NCI-H1092 (cell line): ENCODE results near the gene AFG1L.
"Not testable (repeated sequence)": the region's sequence is repeated elsewhere in the genome, so short reads cannot be mapped to it uniquely, and the experiment has no call there.

Source experiments
- DNase-seq: peaks from one replicate; lab custom pipeline; 2025; lab: John Stamatoyannopoulos, UW

Gene AFG1L

DNA sequence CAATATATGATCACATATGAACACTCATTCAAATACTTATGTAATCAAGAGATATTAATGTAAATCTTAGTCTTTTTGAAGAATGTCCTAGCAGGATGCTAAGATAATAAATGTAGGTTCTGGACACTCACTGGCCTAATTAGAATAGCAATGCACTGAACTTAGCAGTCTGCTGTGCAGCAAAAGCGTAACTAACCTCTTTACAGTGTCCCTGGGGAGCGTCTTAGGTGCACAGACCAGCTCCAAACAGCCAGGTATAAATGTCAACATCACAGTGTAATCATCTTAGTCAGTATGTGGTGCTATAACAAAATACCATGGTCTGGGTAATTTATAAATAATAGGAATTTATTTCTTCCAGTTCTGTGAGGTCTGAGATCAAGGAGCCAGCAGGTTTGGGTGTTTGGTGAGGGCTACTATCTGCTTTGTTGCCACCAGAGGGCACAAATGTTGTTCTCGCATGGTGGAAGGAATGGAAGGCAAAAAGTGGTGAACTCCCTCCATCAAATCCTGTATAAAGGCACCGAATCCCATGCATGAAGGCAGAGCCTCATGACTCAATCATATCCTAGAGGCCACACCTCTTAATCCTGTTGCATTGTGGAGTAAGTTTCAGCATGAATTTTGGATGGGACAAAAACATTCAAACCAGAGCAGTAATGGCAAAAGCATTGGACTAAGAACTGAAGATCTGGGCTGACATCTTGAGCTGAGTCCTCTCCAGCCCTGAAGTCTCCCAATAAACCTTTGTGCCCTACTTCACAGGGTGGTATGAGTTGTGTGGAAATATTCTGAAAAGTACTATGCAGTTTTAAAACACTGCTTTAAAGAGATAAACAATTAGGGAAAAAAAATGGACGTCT lies 224.1 kb downstream of the AFG1L start:
- DNase-seq: no peak

DNA sequence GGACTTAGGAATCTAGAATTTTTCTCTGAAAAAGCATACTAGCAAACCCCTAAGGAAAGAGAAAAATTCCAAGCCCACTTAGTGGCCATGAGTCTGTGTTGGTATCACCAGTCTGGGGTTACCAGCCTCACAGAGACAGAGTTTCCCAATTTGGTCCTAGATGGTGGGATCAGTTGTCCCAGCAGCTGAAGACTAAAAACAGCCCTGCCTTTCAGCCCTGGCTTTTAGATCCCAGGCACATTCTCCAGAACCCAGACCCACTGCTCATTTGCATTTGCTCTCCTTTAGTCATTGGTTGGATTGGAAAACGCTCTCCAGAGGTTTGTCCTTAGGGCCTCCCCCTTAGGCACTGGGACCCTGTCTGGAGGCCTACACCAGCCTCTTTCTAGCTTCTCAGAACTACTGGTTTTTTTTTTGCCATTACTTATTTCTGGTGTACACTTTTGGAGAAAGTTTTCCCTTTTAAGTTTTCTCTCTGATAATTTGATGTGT lies 226.8 kb downstream of the AFG1L start:
- DNase-seq: no peak

DNA sequence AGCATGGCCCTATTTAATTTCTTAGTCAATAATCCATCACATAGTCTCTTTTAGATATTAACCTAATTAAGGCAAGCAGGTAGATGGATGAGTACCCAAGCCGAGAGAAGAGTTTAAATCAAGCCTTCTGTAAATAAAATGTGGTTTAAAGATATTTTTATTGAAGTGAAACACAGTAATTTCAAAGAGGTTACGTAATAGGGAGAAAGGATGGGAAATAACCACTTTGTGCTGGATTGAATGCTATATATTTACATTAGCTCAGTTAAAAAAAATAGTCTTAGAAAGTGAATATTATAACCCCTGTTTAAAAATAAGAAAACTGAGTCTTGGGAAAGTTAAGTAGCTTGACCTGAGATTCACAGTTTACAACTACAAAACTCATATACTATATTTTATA lies 228.8 kb downstream of the AFG1L start:
- DNase-seq: no peak

- no peak for DNase-seq
These were observed 229.8 kb downstream of the AFG1L start for GRCh38 chr6:108524528-108525248.

DNA sequence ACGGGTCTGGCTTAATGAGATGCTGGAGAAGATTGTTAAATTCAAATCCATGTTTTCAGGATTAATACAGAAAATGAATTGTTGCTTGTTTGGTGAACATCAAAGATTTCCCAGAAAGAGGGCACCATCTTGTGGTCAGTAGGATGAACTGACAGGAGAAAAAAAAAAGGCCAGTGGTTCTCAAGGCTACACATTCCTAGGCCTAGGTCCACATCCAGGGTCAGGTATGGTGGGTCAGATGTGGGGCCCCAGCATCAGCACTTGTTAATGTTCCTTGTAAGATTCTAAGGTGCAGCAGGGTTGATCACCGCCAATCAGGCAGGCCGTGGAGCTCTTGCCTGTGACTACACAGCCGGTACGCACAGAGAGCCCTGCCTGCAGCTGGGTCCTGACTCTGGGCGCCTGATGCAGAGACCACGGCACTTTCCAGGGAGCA lies 231.9 kb downstream of the AFG1L start:
- no peak for DNase-seq

DNA sequence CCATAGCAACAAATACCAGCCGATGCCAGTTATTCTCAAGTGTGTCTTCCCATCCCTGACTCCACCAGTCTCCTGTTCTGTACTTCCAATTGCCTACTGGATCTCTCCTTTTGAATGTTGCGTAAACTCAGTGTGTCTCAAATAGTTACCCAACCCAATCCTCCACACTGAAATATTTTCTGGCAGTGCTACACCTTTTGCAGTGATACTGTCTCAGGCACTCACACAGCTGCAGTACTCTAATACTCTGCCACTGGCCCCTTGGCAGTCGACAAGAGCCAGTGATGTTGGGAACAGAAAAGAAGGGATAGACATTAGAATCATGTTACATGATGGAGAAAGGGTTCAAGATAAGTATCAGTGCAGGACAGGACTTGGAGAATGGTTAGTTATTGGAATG lies 234.0 kb downstream of the AFG1L start:
- no peak for DNase-seq

DNA sequence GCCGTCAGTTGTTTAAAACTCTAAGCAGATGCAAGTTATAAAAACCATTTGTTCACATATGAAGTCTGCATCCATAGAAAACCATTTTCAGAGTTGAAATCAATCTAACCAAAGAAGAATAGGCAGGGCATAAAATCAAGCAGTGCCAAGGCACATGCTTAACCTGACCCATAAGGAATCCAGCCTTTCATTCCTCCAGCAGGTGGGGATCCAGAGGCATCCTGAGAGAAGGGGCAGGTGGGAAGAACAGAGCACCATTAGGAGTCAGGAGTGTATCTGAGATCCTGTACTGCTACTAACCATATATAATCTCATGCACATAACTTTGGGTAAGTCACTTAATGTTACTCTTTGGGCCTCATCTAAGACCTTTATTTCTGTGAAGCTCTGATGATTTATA lies 236.5 kb downstream of the AFG1L start:
- DNase-seq: no peak

DNA sequence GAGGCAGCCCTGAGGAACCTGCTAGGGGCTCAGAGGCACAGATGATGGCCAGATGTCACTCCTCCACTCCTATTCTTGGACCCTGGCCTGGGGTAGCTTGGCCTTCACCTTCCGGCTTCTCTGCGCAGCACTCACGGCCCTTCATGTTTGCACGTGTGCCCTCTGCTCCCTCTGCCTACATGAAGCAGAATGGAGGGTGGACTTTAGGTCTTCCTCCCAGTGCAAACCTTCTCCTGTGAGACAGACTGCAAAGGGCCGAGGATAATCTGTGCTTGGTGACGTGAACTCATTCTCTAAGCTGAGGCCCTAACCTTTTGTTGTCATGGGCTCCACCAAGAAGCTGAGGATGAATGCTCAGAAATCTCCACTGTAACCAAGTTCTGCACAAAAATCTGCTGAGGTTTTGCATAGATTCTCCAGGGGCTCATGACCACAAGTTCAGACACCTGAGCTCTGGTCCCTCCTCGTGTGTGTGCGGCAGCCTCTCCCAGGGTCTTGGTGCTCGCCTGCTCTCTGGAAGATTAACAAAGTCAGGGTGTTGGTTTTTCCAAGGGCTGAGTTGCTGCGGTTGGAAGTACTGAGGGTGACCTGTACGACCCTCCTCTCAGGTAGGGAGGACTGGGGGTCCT lies 240.4 kb downstream of the AFG1L start:
- no peak for DNase-seq

GRCh38 chr6:108535920-108536535 lies 241.2 kb downstream of the AFG1L start:
- DNase-seq: not testable (repeated sequence)

- DNase-seq: peak; percentile 36
These were observed 247.2 kb downstream of the AFG1L start for GRCh38 chr6:108541843-108542759.

DNA sequence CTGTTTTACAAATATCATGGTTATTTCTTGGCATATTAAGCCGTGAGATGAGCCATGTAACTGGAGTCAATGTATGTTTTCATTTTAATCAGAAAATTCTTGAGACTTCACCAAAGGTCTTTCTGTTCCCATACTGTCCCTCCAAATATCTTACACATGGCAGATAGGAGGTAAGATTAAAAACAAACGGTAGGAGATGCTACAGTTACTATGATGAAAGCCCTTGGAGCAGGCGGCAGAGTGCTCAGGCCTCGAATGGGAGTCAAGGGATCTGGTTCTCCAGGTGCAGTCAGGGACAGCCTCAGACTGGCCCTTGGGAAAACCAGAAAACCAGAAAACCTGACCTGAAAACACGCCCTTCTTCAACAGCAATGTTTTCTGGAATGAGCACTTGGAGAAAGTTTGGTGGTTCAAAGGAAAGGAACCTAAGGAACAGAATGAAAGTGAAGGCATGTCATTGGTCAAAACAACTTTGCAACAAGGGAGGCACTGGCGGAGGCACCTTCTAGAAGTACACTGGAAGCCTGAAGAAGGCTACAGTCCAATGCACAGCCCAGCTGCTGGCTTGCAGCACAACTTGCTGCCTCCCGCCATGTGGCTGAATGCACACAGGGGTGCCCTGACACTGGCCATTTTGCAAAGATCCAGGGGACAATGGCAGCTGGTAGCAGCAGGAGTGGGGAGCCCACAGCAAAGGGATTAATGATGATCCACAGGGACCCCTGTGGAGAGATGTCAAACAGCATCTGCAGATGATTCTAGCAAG lies 248.5 kb downstream of the AFG1L start:
- DNase-seq: no peak

- DNase-seq: no peak
These were observed 249.8 kb downstream of the AFG1L start for GRCh38 chr6:108544606-108545005.

- no peak for DNase-seq
These were observed 251.5 kb downstream of the AFG1L start for GRCh38 chr6:108546079-108547049.

DNA sequence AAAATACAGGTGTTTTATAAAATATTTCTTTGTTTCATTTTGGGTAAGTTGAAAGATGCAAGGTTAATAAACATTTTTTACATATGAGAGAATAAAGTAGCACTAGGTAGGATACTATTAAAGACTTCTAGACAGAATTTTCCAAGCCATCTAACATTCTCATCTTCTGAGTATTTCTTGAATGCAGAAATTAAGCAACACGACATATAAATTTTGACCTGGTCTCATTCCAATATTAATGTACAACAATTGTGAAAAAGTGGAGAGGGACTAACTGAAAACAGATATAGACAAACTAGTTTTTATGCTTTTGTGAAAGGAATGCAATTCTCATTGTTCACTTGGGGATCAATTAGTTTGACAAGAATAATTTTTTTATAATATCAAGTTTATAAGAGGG lies 254.4 kb downstream of the AFG1L start:
- no peak for DNase-seq

GRCh38 chr6:108549741-108550140 lies 254.9 kb downstream of the AFG1L start:
- no peak for DNase-seq

DNA sequence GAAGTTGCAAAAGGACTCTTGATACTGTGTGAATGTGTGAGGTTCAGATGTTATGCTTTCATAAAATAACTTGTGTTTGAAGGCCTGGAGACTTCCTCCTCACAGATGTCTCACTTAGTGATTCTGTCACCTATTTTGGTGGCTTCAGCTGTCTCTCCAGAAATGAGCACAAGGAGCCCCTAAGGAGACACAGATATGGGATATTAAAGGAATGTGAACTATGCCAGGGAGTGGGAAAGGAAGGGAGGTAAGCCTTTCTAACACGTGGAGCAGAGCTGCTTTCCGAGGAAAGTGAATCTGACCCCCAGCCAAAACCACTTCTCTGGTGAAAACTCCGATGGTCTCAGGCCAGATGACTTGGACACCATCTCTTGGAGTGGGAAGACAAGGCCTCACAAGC lies 255.4 kb downstream of the AFG1L start:
- no peak for DNase-seq

DNA sequence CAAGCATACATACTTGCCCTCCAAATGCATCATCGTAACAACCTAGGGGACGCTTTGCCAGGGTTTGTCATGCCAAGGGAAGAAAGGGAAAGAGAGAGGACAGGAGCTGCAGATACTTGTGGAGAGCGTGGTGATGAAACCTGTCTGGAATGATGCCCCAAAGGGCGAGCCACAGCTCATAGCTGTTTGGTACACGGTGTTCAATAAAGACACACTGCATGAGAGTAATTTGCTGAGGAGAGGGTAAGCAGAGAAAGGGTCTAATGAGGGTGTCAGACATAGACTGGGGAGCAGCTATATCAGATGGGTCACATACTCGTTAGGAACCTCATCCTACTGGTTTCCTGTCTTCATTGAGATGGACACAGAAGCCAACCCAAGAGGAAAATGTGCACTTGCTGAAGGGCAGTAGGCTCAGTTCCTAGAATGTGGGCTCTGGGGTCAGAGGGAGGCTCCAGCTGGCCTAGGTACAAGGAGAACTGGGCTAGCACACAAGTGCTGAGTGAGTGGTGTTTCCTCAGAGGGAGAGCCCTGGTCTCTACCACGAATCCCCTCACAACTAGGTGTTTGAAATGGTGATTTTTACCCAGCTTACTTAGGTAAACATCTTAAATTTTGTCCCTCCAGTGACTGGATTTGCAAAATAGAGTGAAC lies 260.7 kb downstream of the AFG1L start:
- DNase-seq: no peak

GRCh38 chr6:108556250-108556649 lies 261.4 kb downstream of the AFG1L start:
- no peak for DNase-seq
